Panc1 (cell line): Measurements from ENCODE around the gene CMKLR1. TPM values are rescaled to one million over a fixed set of nuclear protein-coding genes. Genes with fewer than 3 reads are reported as not detected.

Experiments
- ATAC-seq: fragments of 200-7000 bp; cut with Tn5 transposase; 2 replicates; pipeline ENCODE4 v1.9.1; 2020; ENCODE audit warnings: mild to moderate bottlenecking, moderate library complexity
- BruUV-seq: library from RNA; stranded (reverse); fragments of 400-500 nt; replicated peaks from 2 replicates; lab custom pipeline; 2021; lab: Mats Ljungman, UMichigan
- CTCF ChIA-PET: fragments of 300-600 bp; sonication (Branson Sonifier 250); formaldehyde crosslinking; loops from one replicate; lab custom pipeline; 2022; ENCODE audit warnings: antibody characterized with exemption; lab: Charles Lee
- POLR2A ChIA-PET: fragments of 300-600 bp; sonication (Branson Sonifier 250); formaldehyde crosslinking; loops from one replicate; lab custom pipeline; 2022; ENCODE audit warnings: antibody characterized with exemption; lab: Charles Lee
- DNase-seq: peaks from one replicate; pipeline ENCODE4 v3.0.0-alpha.2; 2010; ENCODE audit warnings: low read depth, low spot score
- H3K27ac ChIP-seq: 2 replicates; pipeline ENCODE4 v1.5.1; 2011; ENCODE audit warnings: mild to moderate bottlenecking, low read length, inconsistent platforms
- H3K27me3 ChIP-seq: fragments of 200-500 bp; sonication (Bioruptor generic); 2 replicates; pipeline ENCODE4 v1.6.0; 2014; ENCODE audit warnings: low read length, inconsistent platforms; ENCODE audit not compliant: control insufficient read depth, insufficient read depth
- H3K36me3 ChIP-seq: fragments of 200-500 bp; sonication (Bioruptor generic); 2 replicates; pipeline ENCODE4 v1.5.1; 2014; ENCODE audit warnings: inconsistent platforms, mild to moderate bottlenecking, low read length, moderate library complexity; ENCODE audit not compliant: control insufficient read depth, insufficient read depth
- H3K4me1 ChIP-seq: 2 replicates; pipeline ENCODE4 v1.5.1; 2011; ENCODE audit warnings: inconsistent platforms, mild to moderate bottlenecking, low read length, moderate library complexity; ENCODE audit not compliant: control insufficient read depth, insufficient read depth
- H3K4me3 ChIP-seq, 2 experiments: 2 replicates each; pipeline ENCODE4 v1.5.1; 2011 to 2012; ENCODE audit warnings: low read depth in 2 of 2, low read length in 2 of 2, mild to moderate bottlenecking in 2 of 2, inconsistent platforms in 1 of 2, moderate library complexity in 1 of 2
- H3K9me3 ChIP-seq: fragments of 200-500 bp; sonication (Bioruptor generic); 2 replicates; pipeline ENCODE4 v1.5.1; 2014; ENCODE audit warnings: low read depth, mild to moderate bottlenecking, inconsistent platforms, low read length, moderate library complexity; ENCODE audit not compliant: control insufficient read depth, insufficient read depth
- POLR2AphosphoS5 ChIP-seq: IDR thresholded peaks from 2 replicates; pipeline ENCODE4 v1.6.1; 2012; ENCODE audit warnings: mild to moderate bottlenecking, low read depth, low read length, moderate library complexity
- SIN3A ChIP-seq: IDR thresholded peaks from 2 replicates; pipeline ENCODE4 v1.6.1; 2012; ENCODE audit warnings: low read depth, mild to moderate bottlenecking, low read length, moderate library complexity, borderline replicate concordance; ENCODE audit not compliant: insufficient read depth
- TCF7L2 ChIP-seq: IDR thresholded peaks from 2 replicates; pipeline ENCODE4 v1.6.1; 2011; ENCODE audit warnings: mild to moderate bottlenecking, low read depth, low read length, inconsistent platforms
- in situ Hi-C: cut with HindIII; loops from 2 replicates; pipeline ENCODE4 v1.10.0; 2016; ENCODE audit warnings: low sequenced_read_pairs, low pct_unique_long_range_greater_than_20kb
- intact Hi-C: fragments of 100-400 bp; cut with micrococcal nuclease; formaldehyde crosslinking; loops from one replicate; pipeline ENCODE4 v1.10.0; 2022; ENCODE audit not compliant: unreplicated experiment
- total RNA-seq: library from RNA; stranded (reverse); gene quantifications from one replicate; pipeline ENCODE4 v1.2.1, GENCODE V29; 2021; ENCODE audit not compliant: unreplicated experiment
- TF ChIP-seq, protein P1 (sequence below): fragments of 450-650 bp; IDR thresholded peaks from 2 replicates; pipeline ENCODE4 v1.5.1; 2017; ENCODE audit warnings: mild to moderate bottlenecking
- TF ChIP-seq, protein P2 (sequence below), 2 experiments: IDR thresholded peaks; 2 replicates each; pipeline ENCODE4 v1.6.1; 2011 to 2012; ENCODE audit warnings: low read depth in 2 of 2, control low read depth in 1 of 2, low read length in 1 of 2, mild to moderate bottlenecking in 1 of 2, moderate library complexity in 1 of 2; ENCODE audit not compliant: insufficient read depth in 1 of 2

CMKLR1 gene
- total RNA-seq, 1 experiment from 2014 or later = 0.03 TPM

DNA sequence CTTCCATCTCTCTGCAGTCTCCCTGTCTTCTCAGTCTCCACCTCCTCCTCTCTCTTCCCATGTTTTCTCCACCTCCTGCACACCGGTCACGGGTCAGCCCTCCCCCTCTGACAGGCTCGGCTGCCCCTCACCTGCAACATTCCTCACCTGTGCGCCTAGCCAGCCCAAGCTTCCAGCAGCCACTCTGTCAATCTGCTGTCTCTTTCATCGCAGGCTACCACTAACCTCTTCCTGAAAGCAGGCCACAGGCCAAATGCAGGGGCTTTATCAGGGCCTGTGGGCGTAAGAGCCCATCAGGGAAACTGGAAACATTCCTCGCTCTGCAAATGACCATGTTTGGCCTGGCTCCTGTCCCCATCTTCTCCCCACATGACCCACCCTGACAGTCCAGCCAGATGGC is 34.5 kb downstream of the CMKLR1 start:
- intact Hi-C loops = no loop called here
- POLR2A ChIA-PET = no interaction called here

GRCh38 chr12:108303703-108304102 is 35.4 kb downstream of the CMKLR1 start:
- no peak for DNase-seq
- ChIA-PET POLR2A (no interaction called here), CTCF (no interaction called here)
- Histone ChIP-seq H3K27ac (no peak overlapping the region), H3K9me3 (no peaks in the 10 kb centered on the region), H3K4me3 (no peak overlapping the region), H3K27me3 (no peaks in the 10 kb centered on the region), H3K36me3 (no peaks in the 10 kb centered on the region), H3K4me1 (no peaks in the 10 kb centered on the region)
- TF ChIP-seq, protein P1, sequence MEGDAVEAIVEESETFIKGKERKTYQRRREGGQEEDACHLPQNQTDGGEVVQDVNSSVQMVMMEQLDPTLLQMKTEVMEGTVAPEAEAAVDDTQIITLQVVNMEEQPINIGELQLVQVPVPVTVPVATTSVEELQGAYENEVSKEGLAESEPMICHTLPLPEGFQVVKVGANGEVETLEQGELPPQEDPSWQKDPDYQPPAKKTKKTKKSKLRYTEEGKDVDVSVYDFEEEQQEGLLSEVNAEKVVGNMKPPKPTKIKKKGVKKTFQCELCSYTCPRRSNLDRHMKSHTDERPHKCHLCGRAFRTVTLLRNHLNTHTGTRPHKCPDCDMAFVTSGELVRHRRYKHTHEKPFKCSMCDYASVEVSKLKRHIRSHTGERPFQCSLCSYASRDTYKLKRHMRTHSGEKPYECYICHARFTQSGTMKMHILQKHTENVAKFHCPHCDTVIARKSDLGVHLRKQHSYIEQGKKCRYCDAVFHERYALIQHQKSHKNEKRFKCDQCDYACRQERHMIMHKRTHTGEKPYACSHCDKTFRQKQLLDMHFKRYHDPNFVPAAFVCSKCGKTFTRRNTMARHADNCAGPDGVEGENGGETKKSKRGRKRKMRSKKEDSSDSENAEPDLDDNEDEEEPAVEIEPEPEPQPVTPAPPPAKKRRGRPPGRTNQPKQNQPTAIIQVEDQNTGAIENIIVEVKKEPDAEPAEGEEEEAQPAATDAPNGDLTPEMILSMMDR = no peak
- TF ChIP-seq, protein P2, sequence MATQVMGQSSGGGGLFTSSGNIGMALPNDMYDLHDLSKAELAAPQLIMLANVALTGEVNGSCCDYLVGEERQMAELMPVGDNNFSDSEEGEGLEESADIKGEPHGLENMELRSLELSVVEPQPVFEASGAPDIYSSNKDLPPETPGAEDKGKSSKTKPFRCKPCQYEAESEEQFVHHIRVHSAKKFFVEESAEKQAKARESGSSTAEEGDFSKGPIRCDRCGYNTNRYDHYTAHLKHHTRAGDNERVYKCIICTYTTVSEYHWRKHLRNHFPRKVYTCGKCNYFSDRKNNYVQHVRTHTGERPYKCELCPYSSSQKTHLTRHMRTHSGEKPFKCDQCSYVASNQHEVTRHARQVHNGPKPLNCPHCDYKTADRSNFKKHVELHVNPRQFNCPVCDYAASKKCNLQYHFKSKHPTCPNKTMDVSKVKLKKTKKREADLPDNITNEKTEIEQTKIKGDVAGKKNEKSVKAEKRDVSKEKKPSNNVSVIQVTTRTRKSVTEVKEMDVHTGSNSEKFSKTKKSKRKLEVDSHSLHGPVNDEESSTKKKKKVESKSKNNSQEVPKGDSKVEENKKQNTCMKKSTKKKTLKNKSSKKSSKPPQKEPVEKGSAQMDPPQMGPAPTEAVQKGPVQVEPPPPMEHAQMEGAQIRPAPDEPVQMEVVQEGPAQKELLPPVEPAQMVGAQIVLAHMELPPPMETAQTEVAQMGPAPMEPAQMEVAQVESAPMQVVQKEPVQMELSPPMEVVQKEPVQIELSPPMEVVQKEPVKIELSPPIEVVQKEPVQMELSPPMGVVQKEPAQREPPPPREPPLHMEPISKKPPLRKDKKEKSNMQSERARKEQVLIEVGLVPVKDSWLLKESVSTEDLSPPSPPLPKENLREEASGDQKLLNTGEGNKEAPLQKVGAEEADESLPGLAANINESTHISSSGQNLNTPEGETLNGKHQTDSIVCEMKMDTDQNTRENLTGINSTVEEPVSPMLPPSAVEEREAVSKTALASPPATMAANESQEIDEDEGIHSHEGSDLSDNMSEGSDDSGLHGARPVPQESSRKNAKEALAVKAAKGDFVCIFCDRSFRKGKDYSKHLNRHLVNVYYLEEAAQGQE (IDR thresholded peaks at IDR 0.05; ENCODE audit: insufficient read depth in 1 of 2, low read depth in 2 of 2, low read length in 1 of 2) = no peak
- TF ChIP-seq POLR2AphosphoS5 (no peak), TCF7L2 (no peak), SIN3A (no peak)
- no TSS peak for BruUV-seq
- ATAC-seq = no peak
- in situ Hi-C loops (no loop called here), intact Hi-C loops (no loop called here)

More for the DNA sequence above, 34.5 kb downstream of the CMKLR1 start:
- BruUV-seq = no TSS peak
- ATAC-seq (no peak), DNase-seq (no peak)
- H3K4me1 ChIP-seq = no peaks in the 10 kb centered on the region; the same call in 1 of the 2 replicates
- TF ChIP-seq POLR2AphosphoS5 (no peak), TCF7L2 (no peak), SIN3A (no peak)
- TF ChIP-seq, protein P2 (IDR thresholded peaks at IDR 0.05; ENCODE audit: insufficient read depth in 1 of 2, low read depth in 2 of 2, low read length in 1 of 2) = no peak
- TF ChIP-seq, protein P1 = no peak
- in situ Hi-C loops = no loop called here
- no peaks in the 10 kb centered on the region for H3K27me3 ChIP-seq
- no peak overlapping the region for H3K4me3 ChIP-seq
- CTCF ChIA-PET = no interaction called here
- H3K27ac ChIP-seq = no peak overlapping the region
- H3K9me3 ChIP-seq = no peaks in the 10 kb centered on the region
- H3K36me3 ChIP-seq = no peaks in the 10 kb centered on the region
